ENCODE data around the gene PLCD4. TPM values are rescaled to one million over a fixed set of nuclear protein-coding genes. Genes with fewer than 3 reads are reported as not detected.

PLCD4 gene
- total RNA-seq, 1 donor from 2014 or later, result 1.0 TPM

DNA sequence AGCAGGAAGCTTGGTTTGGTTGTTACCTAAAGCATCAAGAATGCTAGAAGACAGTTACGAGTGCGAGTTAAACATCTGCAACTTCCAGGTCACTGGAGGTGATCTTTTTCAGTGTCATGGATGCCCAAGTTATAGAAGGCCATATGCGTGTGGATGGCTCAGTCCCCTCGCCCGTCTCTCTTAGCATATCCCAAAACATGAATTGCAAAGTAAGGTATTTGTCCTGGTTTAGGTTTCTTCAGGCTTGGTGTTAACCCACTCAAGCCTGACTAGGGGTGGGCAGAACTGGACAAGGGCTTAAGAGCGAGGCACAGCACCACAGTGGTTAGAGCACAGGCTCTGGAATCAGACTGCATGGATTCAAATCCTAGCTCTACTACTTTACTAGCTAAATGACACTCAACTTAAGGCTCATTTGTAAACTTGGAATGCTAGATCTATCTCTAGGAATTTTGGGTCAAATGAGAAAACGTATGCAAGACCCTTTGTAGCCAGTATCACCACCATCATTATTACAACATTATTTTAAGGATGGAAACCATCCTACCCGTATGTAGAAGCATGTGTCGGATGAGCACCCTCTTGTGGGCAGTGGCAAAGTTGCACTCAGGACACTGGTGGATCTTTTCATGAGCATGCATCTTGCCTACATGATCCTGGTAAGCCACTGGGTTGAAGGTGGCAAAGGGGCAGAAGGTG lies 40.5 kb downstream of the PLCD4 start:
- peaks cover 98% of the 10 kb centered on the region for H3K36me3 ChIP-seq
- H3K27ac ChIP-seq, result no peak overlapping the region
- no peaks in the 10 kb centered on the region for H3K4me1 ChIP-seq
- DNase-seq (no peak), ATAC-seq (peak; percentile 83)
- intact Hi-C loops (cut with DNase I), result no loop called here
- no peaks in the 10 kb centered on the region for H3K9me3 ChIP-seq
- no peak overlapping the region for H3K4me3 ChIP-seq
- TF ChIP-seq, protein P1, sequence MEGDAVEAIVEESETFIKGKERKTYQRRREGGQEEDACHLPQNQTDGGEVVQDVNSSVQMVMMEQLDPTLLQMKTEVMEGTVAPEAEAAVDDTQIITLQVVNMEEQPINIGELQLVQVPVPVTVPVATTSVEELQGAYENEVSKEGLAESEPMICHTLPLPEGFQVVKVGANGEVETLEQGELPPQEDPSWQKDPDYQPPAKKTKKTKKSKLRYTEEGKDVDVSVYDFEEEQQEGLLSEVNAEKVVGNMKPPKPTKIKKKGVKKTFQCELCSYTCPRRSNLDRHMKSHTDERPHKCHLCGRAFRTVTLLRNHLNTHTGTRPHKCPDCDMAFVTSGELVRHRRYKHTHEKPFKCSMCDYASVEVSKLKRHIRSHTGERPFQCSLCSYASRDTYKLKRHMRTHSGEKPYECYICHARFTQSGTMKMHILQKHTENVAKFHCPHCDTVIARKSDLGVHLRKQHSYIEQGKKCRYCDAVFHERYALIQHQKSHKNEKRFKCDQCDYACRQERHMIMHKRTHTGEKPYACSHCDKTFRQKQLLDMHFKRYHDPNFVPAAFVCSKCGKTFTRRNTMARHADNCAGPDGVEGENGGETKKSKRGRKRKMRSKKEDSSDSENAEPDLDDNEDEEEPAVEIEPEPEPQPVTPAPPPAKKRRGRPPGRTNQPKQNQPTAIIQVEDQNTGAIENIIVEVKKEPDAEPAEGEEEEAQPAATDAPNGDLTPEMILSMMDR (IDR thresholded peaks at IDR 0.05), result peak; percentile 84
- H3K27me3 ChIP-seq, result no peaks in the 10 kb centered on the region

GRCh38 chr2:218648787-218649100 lies 41.0 kb downstream of the PLCD4 start:
- Histone ChIP-seq H3K4me3 (no peak overlapping the region), H3K27ac (no peak overlapping the region), H3K27me3 (no peaks in the 10 kb centered on the region), H3K4me1 (no peaks in the 10 kb centered on the region), H3K36me3 (peaks cover 98% of the 10 kb centered on the region), H3K9me3 (no peaks in the 10 kb centered on the region)
- ATAC-seq (no peak), DNase-seq (no peak)
- intact Hi-C loops (cut with DNase I), result no loop called here
- TF ChIP-seq, protein P1 (IDR thresholded peaks at IDR 0.05), result no peak

DNA sequence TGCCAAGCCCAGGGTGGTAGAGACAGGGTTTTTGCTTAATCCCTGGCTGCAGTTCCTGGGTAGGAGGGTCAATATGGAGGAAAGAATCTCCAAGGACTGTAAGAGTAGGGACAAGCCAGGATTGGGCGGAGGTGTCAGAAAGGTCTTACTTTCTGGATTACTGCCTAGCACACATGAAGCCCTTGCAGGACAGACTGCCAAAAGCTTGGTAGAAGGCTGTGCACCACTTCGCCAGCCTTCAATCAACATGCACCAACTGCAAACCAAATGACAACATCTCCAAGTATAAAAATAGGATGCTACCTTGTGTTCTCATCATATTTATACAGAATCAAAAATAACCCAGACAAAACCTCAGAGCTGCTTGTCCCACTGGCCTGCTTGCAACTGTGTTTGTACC lies 48.1 kb downstream of the PLCD4 start:
- TF ChIP-seq, protein P1 (IDR thresholded peaks at IDR 0.05), result no peak
- intact Hi-C loops (cut with DNase I), result no loop called here
- H3K4me3 ChIP-seq, result no peak overlapping the region
- H3K4me1 ChIP-seq, result peaks cover 14% of the 10 kb centered on the region
- H3K9me3 ChIP-seq, result no peaks in the 10 kb centered on the region
- H3K27ac ChIP-seq, result no peak overlapping the region
- ATAC-seq (no peak), DNase-seq (no peak)
- H3K36me3 ChIP-seq, result peaks cover 70% of the 10 kb centered on the region
- no peaks in the 10 kb centered on the region for H3K27me3 ChIP-seq

DNA sequence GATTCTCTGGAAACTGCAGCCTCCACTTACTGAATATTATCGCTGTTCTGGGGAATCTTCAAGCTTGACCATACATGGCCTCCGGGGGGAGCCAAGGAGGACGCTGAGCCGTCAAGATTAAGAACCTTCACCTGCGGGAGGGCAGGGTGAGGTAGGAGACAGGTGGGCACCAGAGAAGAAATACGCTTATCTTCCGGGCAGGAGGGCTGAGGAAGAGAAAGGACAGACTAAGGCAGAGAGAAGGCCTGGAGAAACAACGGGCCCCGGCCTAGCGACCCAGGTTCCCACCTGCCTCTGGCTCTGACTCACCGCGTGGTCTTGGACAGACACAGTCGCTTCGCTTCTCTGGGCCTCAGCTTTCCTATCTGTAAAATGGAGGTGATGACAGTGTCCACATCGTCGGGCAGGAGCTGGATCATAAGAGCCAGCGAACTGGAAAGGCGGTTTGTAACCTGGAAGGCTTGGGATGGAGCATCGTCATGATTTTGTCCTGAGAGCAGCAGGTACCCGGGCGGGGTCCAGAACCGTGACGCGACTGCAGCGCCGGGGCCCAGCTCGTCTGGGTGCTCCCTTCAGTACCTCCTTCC lies 51.1 kb downstream of the PLCD4 start:
- H3K27me3 ChIP-seq, result no peaks in the 10 kb centered on the region
- peaks cover 63% of the 10 kb centered on the region for H3K36me3 ChIP-seq
- H3K4me3 ChIP-seq, result peak overlapping the region; percentile 98
- DNase-seq (no peak), ATAC-seq (peak; percentile 55)
- peak overlapping the region; percentile 71 for H3K27ac ChIP-seq
- TF ChIP-seq, protein P1 (IDR thresholded peaks at IDR 0.05), result peak; percentile 40
- no peaks in the 10 kb centered on the region for H3K9me3 ChIP-seq
- intact Hi-C loops (cut with DNase I), result no loop called here
- peaks cover 14% of the 10 kb centered on the region for H3K4me1 ChIP-seq

GRCh38 chr2:218659258-218659987 lies 51.7 kb downstream of the PLCD4 start, which contains the start of the genes BCS1L and ZNF142:
Gene BCS1L, plus strand, starts transcription at chr2:218659683. Its CDS starts 1,305 bp downstream, at chr2:218660988.
Gene ZNF142, minus strand, starts transcription at chr2:218659623. Its CDS starts 3,194 bp downstream, at chr2:218656429.
- peak within 1 kb of the TSS; percentile 71 for H3K27ac ChIP-seq
- H3K27me3 ChIP-seq, result no peaks in the 10 kb centered on the region
- H3K36me3 ChIP-seq, result peaks cover 63% of the 10 kb centered on the region
- peaks cover 14% of the 10 kb centered on the region for H3K4me1 ChIP-seq
- DNase-seq (peak; percentile 95), ATAC-seq (peak; percentile 98)
- TF ChIP-seq, protein P1 (IDR thresholded peaks at IDR 0.05), result no peak
- H3K4me3 ChIP-seq, result peak within 1 kb of the TSS; percentile 98
- no peaks in the 10 kb centered on the region for H3K9me3 ChIP-seq
- intact Hi-C loops (cut with DNase I), result no loop called here

All from upper lobe of right lung (tissue), 1 donor.